Measurements from ENCODE around the gene SH2D2A. TPM values are rescaled to one million over a fixed set of nuclear protein-coding genes. Genes with fewer than 3 reads are reported as not detected.
A peak's percentile ranks its signal among the peaks of the same experiment; 100 is the strongest.
"Not testable (repeated sequence)": the region's sequence is repeated elsewhere in the genome, so short reads cannot be mapped to it uniquely, and the experiment has no call there.

The SH2D2A gene
- total RNA-seq, 2 experiments from 2014 or later: 56.3 to 63.5 TPM

GRCh38 chr1:156772222-156772621, 44.4 kb downstream of the SH2D2A start:
- Mint-ChIP-seq H3K27me3 (no peaks in the 10 kb centered on the region), H3K4me3 (no peak overlapping the region), H3K4me1 (peaks cover 57% of the 10 kb centered on the region), H3K9me3 (no peaks in the 10 kb centered on the region), H3K27ac (no peak overlapping the region), H3K36me3 (ENCODE audit: low read depth) (peaks cover 44% of the 10 kb centered on the region)
- DNase-seq: no peak
- ChIA-PET CTCF (interaction anchor here (0.7 to 2.1 kb wide), 4 partner anchors 9 to 46 kb away, joined by 3 to 8 read pairs (median 4); no protein-coding TSS in a partner anchor), POLR2A (no interaction called here)

DNA sequence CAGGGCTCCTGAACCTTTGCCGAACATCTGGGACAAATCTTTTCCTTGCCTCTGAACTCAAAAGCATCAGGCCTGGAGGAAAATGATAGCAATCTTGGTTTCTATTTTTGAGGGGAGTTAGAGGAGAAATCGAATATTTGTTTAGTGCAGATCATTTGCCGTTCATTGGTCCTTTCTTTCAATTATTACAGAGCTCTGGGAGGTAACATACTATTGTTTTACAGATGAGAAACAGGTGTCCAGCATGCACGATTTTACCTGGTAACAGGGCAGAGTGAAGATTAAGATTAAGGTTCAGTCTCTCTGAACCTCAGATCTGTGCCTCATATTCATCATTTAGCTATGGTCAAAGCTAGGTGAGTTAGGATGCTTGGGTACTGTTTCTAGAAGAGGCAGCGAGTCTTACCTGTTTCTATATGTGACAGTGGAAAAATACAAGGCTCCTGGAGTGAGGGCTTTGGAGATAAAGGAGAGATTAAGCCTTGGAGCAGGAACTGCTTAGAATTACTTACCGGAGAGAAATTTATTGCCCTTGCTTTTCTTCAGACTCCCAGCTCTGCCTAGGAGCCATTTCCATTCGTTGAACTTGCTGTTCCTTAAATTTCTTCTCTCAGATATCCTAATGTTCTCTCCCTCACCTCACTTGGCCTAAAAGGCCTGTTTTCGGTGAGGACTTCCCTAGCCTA, 47.9 kb downstream of the SH2D2A start:
- Mint-ChIP-seq H3K9me3 (no peaks in the 10 kb centered on the region), H3K4me1 (peaks cover 55% of the 10 kb centered on the region), H3K4me3 (no peak overlapping the region), H3K27ac (no peak overlapping the region), H3K27me3 (no peaks in the 10 kb centered on the region), H3K36me3 (ENCODE audit: low read depth) (peaks cover 40% of the 10 kb centered on the region)
- no peak for DNase-seq
- POLR2A ChIA-PET: no interaction called here
- CTCF ChIA-PET: interaction anchor here (0.8 to 4.6 kb wide), 4 partner anchors 13 to 43 kb away, joined by 3 to 31 read pairs (median 5); partner anchors contain the start of genes ISG20L2 and METTL25B

DNA sequence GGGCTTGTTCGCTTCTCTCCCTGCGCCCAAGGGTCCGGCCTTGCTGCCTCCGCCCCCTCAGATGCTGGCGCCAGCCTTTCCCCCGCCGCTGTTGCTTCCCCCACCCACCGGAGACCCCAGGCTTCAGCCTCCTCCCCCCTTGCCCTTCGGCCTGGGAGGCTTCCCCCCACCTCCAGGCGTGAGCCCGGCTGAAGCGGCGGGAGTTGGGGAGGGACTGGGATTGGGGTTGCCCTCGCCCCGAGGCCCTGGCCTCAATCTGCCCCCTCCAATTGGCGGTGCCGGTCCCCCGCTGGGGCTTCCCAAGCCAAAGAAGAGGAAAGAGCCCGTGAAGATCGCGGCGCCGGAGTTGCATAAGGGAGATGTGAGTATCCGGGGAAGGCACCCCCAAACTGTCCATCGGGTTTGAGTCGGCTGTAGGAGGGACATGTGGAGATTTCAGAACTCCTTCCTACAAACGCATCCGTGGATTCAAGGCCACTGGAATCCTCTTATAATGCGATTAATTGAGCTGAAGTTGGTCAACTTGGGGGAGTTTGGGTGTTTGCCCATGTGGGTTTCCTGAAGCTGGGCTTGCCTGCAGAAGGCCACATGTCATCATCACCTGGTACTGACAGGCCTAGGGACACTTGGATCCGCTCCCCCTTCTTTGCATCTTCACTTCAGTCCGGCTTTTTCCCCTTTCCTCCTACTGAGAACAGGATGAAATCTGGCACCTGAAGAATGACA, 48.6 kb downstream of the SH2D2A start:
- H3K4me3 Mint-ChIP-seq: no peak overlapping the region
- peaks cover 49% of the 10 kb centered on the region for H3K4me1 Mint-ChIP-seq
- no peaks in the 10 kb centered on the region for H3K9me3 Mint-ChIP-seq
- CTCF ChIA-PET: interaction anchor here (1.0 to 4.6 kb wide), 9 partner anchors 14 to 125 kb away, joined by 3 to 31 read pairs (median 4); partner anchors contain the start of genes HDGF, ISG20L2 and METTL25B
- no peaks in the 10 kb centered on the region for H3K27me3 Mint-ChIP-seq
- POLR2A ChIA-PET: interaction anchor here (0.6 to 1.0 kb wide), 3 partner anchors 16 to 39 kb away, joined by 4 to 5 read pairs (median 4); partner anchors contain the start of genes ISG20L2, METTL25B and MRPL24
- no peak overlapping the region for H3K27ac Mint-ChIP-seq
- peak; percentile 35 for DNase-seq
- H3K36me3 Mint-ChIP-seq (ENCODE audit: low read depth): peaks cover 33% of the 10 kb centered on the region

- peaks cover 26% of the 10 kb centered on the region for H3K36me3 Mint-ChIP-seq (ENCODE audit: low read depth)
- H3K4me3 Mint-ChIP-seq: no peak within 1 kb of the TSS
- POLR2A ChIA-PET: interaction anchor here (0.6 to 1.0 kb wide), 4 partner anchors 15 to 39 kb away, joined by 4 to 5 read pairs (median 4); partner anchors contain the start of genes ISG20L2, METTL25B and MRPL24
- H3K27me3 Mint-ChIP-seq: no peaks in the 10 kb centered on the region
- CTCF ChIA-PET: interaction anchor here (0.8 to 4.6 kb wide), 11 partner anchors 12 to 126 kb away, joined by 3 to 31 read pairs (median 5); partner anchors contain the start of genes HDGF, ISG20L2, METTL25B and MRPL24
- H3K4me1 Mint-ChIP-seq: peaks cover 41% of the 10 kb centered on the region
- DNase-seq: peak; percentile 99
- no peaks in the 10 kb centered on the region for H3K9me3 Mint-ChIP-seq
- H3K27ac Mint-ChIP-seq: no peak within 1 kb of the TSS
Measured at GRCh38 chr1:156767101-156767878, 49.4 kb downstream of the SH2D2A start, which contains the start of gene PRCC. PRCC (plus strand) TSS chr1:156767535; CDS start chr1:156767772, 237 bp downstream.

DNA sequence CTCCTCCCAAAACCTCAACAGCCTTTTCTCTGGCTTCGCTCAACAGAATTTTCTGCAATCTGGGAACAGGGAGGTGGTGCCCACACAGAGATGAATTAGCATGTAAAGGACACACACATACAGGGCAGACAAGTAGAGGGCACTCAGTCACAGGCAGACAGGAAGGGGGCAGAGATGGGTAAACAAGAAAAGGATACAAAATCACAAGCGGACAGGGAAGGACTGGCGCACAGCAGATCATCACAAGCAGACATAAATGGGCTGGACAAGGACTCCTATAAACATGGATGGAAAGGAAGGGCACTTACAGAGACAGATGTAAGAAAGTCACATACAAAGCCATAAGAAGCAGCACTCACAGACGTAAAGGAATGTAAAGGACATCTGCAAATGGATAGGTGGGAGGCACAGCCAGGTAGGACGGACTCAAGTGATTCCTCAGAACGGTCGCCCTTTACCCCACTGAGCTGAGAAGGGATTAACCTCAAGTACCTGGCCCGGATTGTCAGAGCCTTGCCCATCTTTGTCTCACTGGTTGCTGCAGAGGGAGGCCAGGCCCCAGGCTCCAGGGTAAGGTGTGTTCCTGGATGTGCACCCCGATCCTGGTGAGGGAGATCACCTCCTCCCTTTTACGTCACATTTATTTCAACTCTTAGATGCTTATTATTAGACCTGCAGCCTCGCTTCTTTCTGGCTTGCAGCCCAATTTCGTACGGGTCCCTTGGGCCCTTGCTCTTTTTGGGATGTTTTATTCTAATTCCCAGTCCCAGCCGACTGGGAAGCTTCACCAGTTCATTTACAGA, 50.1 kb downstream of the SH2D2A start:
- CTCF ChIA-PET: interaction anchor here (0.8 to 4.6 kb wide), 13 partner anchors 11 to 126 kb away, joined by 3 to 31 read pairs (median 5); partner anchors contain the start of genes HDGF, ISG20L2, METTL25B and MRPL24
- Mint-ChIP-seq H3K36me3 (ENCODE audit: low read depth) (peaks cover 23% of the 10 kb centered on the region), H3K27me3 (no peaks in the 10 kb centered on the region), H3K9me3 (no peaks in the 10 kb centered on the region), H3K4me3 (no peak overlapping the region), H3K4me1 (peaks cover 38% of the 10 kb centered on the region), H3K27ac (no peak overlapping the region)
- POLR2A ChIA-PET: interaction anchor here (0.6 to 1.0 kb wide), 3 partner anchors 25 to 38 kb away, joined by 4 read pairs; partner anchors contain the start of genes ISG20L2, METTL25B and MRPL24
- DNase-seq: no peak

GRCh38 chr1:156765666-156766065, 51.0 kb downstream of the SH2D2A start:
- no peaks in the 10 kb centered on the region for H3K27me3 Mint-ChIP-seq
- H3K9me3 Mint-ChIP-seq: no peaks in the 10 kb centered on the region
- POLR2A ChIA-PET: no interaction called here
- H3K27ac Mint-ChIP-seq: no peak overlapping the region
- peaks cover 30% of the 10 kb centered on the region for H3K4me1 Mint-ChIP-seq
- no peak for DNase-seq
- no peak overlapping the region for H3K4me3 Mint-ChIP-seq
- CTCF ChIA-PET: interaction anchor here (0.8 to 4.6 kb wide), 4 partner anchors 9 to 94 kb away, joined by 3 to 31 read pairs (median 4); no protein-coding TSS in a partner anchor
- peaks cover 16% of the 10 kb centered on the region for H3K36me3 Mint-ChIP-seq (ENCODE audit: low read depth)

DNA sequence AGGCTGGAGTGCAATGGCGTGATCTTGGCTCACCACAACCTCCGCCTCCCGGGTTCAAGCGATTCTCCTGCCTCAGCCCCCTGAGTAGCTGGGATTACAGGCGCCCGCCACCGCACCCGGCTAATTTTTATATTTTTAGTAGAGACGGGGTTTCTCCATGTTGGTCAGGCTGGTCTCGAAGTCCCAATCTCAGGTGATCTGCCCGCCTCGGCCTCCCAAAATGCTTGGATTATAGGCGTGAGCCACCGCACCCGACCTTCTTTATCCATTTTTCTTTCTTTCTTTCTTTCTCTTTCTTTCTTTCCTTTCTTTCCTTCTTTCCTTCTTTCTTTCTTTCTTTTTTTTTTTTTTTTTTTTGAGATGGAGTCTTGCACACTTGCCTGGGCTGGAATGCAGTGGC, 51.5 kb downstream of the SH2D2A start:
- DNase-seq, H3K9me3 Mint-ChIP-seq, H3K27ac Mint-ChIP-seq, H3K27me3 Mint-ChIP-seq, H3K4me3 Mint-ChIP-seq, POLR2A ChIA-PET: not testable (repeated sequence)
- CTCF ChIA-PET: interaction anchor here (1.3 to 4.6 kb wide), 3 partner anchors 9 to 95 kb away, joined by 3 to 31 read pairs (median 5); no protein-coding TSS in a partner anchor
- peaks cover 26% of the 10 kb centered on the region for H3K4me1 Mint-ChIP-seq
- peaks cover 14% of the 10 kb centered on the region for H3K36me3 Mint-ChIP-seq (ENCODE audit: low read depth)

DNA sequence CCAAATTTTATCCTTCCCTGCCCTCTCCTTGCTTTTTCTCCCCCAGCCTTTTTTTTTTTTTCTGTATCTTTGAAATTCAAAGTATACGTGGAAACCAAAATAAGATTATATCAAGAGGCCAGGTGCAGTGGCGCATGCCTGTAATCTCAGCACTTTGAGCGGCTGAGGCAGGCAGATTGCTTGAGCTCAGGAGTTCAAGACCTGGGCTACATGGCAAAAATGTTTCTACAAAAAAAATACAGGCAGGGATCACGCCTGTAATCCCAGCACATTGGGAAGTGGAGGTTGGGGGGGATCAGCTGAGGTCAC, 55.9 kb downstream of the SH2D2A start:
- Mint-ChIP-seq H3K27ac (no peak overlapping the region), H3K4me3 (no peak overlapping the region), H3K36me3 (ENCODE audit: low read depth) (no peaks in the 10 kb centered on the region), H3K9me3 (no peaks in the 10 kb centered on the region), H3K4me1 (peaks cover 2% of the 10 kb centered on the region), H3K27me3 (no peaks in the 10 kb centered on the region)
- ChIA-PET CTCF (interaction anchor here (0.6 to 1.1 kb wide), 4 partner anchors 9 to 425 kb away, joined by 3 to 6 read pairs (median 4); partner anchors contain the start of genes HDGF and METTL25B), POLR2A (interaction anchor here (0.6 kb wide), 1 partner anchor 9 kb away, joined by 3 read pairs; the partner anchor contains the start of gene HDGF)
- no peak for DNase-seq

DNA sequence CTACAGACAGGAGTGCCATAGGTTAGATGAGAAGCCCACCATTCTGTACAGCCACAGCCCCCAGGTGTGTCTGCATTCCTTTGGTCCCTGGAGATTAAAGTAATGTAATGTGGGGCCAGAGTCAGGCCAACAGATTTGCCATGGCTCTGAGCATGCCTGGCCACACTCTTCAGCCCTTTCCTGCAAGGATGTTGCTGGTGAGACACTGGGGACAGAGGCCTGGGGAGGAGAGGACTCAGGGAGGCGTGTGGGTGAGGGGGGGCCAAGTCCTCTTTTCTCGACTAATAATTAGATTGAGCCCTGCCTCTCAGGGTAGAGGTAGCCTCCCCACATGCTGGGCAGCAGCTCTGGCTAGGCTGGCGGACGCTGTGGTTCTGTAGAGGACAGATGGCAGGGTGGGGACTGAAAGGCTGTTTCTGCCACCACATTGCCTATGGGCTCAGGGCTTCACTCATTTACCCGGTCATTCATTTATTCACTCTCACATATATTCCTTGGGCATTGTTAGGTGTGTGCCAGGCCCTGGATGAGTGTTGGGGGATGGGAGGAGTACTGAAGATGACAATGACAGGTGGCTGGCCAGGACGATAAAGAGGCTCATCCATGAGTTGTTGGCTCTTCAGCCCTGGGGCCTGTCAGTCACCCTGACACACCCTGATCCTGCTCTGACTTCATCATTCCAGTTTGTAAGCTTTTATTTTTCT, 56.4 kb downstream of the SH2D2A start:
- POLR2A ChIA-PET: interaction anchor here (0.6 kb wide), 1 partner anchor 9 kb away, joined by 3 read pairs; the partner anchor contains the start of gene HDGF
- Mint-ChIP-seq H3K36me3 (ENCODE audit: low read depth) (no peaks in the 10 kb centered on the region), H3K27ac (no peak overlapping the region), H3K27me3 (no peaks in the 10 kb centered on the region), H3K4me3 (no peak overlapping the region), H3K4me1 (no peaks in the 10 kb centered on the region), H3K9me3 (no peaks in the 10 kb centered on the region)
- CTCF ChIA-PET: interaction anchor here (0.6 to 1.1 kb wide), 4 partner anchors 8 to 424 kb away, joined by 3 to 6 read pairs (median 4); partner anchors contain the start of genes HDGF and METTL25B
- DNase-seq: no peak

- H3K9me3 Mint-ChIP-seq; POLR2A ChIA-PET; H3K27me3 Mint-ChIP-seq; H3K27ac Mint-ChIP-seq; DNase-seq; H3K4me3 Mint-ChIP-seq; H3K36me3 Mint-ChIP-seq (ENCODE audit: low read depth): not testable (repeated sequence)
- H3K4me1 Mint-ChIP-seq: peaks cover 14% of the 10 kb centered on the region
- CTCF ChIA-PET: interaction anchor here (1.7 kb wide), 1 partner anchor 51 kb away, joined by 3 read pairs; no protein-coding TSS in a partner anchor
Measured at GRCh38 chr1:156757572-156758253, 58.9 kb downstream of the SH2D2A start.

All from activated CD4-positive, alpha-beta T cell treated with anti-CD3 and anti-CD28 coated beads, Interleukin-2, amount 10 ng/mL, durations not matched to agents 7 days and 5 days (primary cell).